Measurements from ENCODE around the gene CDH4.

The CDH4 gene

GRCh38 chr20:61372137-61373054, 120.3 kb downstream of the CDH4 start:
- TF ChIP-seq RAD21 (IDR thresholded peaks at IDR 0.05; ENCODE audit: low read depth) (no peak), EP300 (IDR thresholded peaks at IDR 0.05; ENCODE audit: borderline replicate concordance) (no peak)

GRCh38 chr20:61373055-61373399, 121.0 kb downstream of the CDH4 start:
- no peak for TF ChIP-seq EGR1 (IDR thresholded peaks at IDR 0.05)
- no peak for TF ChIP-seq FOXM1 (IDR thresholded peaks at IDR 0.05; ENCODE audit: borderline replicate concordance, low read depth)
- no peak for TF ChIP-seq TCF12 (IDR thresholded peaks at IDR 0.05; ENCODE audit: low read depth)
- TF ChIP-seq NFIC (IDR thresholded peaks at IDR 0.05) = no peak
- no peak for TF ChIP-seq CREB1 (IDR thresholded peaks at IDR 0.05; ENCODE audit: low read depth)
- TF ChIP-seq TAF1 (IDR thresholded peaks at IDR 0.05; ENCODE audit: low read depth) = no peak
- TF ChIP-seq TEAD4 (IDR thresholded peaks at IDR 0.05) = no peak
- no peak for TF ChIP-seq MAX (IDR thresholded peaks at IDR 0.05)
- no peak for TF ChIP-seq EP300 (IDR thresholded peaks at IDR 0.05; ENCODE audit: borderline replicate concordance)
- no peak for TF ChIP-seq REST (IDR thresholded peaks at IDR 0.05; ENCODE audit: low read depth)
- TF ChIP-seq RAD21 (IDR thresholded peaks at IDR 0.05; ENCODE audit: low read depth) = no peak
- TF ChIP-seq ZBTB7A (IDR thresholded peaks at IDR 0.05; ENCODE audit: low read depth) = no peak
- TF ChIP-seq YY1 (IDR thresholded peaks at IDR 0.05; ENCODE audit: low read depth) = no peak

GRCh38 chr20:61373956-61374545, 122.0 kb downstream of the CDH4 start:
- TF ChIP-seq MAX (IDR thresholded peaks at IDR 0.05) (no peak), FOXM1 (IDR thresholded peaks at IDR 0.05; ENCODE audit: borderline replicate concordance, low read depth) (no peak), EP300 (IDR thresholded peaks at IDR 0.05; ENCODE audit: borderline replicate concordance) (no peak), TCF12 (IDR thresholded peaks at IDR 0.05; ENCODE audit: low read depth) (no peak), EGR1 (IDR thresholded peaks at IDR 0.05) (no peak), ZBTB7A (IDR thresholded peaks at IDR 0.05; ENCODE audit: low read depth) (no peak), CEBPB (IDR thresholded peaks at IDR 0.05) (no peak), NFIC (IDR thresholded peaks at IDR 0.05) (no peak), TAF1 (IDR thresholded peaks at IDR 0.05; ENCODE audit: low read depth) (no peak)

GRCh38 chr20:61376541-61377240, 124.6 kb downstream of the CDH4 start:
- TF ChIP-seq TCF12 (IDR thresholded peaks at IDR 0.05; ENCODE audit: low read depth) (no peak), REST (IDR thresholded peaks at IDR 0.05; ENCODE audit: low read depth) (no peak), EGR1 (IDR thresholded peaks at IDR 0.05) (no peak), TAF1 (IDR thresholded peaks at IDR 0.05; ENCODE audit: low read depth) (no peak), ZBTB7A (IDR thresholded peaks at IDR 0.05; ENCODE audit: low read depth) (no peak), YY1 (IDR thresholded peaks at IDR 0.05; ENCODE audit: low read depth) (no peak), RAD21 (IDR thresholded peaks at IDR 0.05; ENCODE audit: low read depth) (no peak), MAX (IDR thresholded peaks at IDR 0.05) (no peak), TEAD4 (IDR thresholded peaks at IDR 0.05) (no peak), EP300 (IDR thresholded peaks at IDR 0.05; ENCODE audit: borderline replicate concordance) (no peak)

- TF ChIP-seq TEAD4 (IDR thresholded peaks at IDR 0.05) (no peak), USF1 (IDR thresholded peaks at IDR 0.05) (no peak), TCF12 (IDR thresholded peaks at IDR 0.05; ENCODE audit: low read depth) (no peak), FOXM1 (IDR thresholded peaks at IDR 0.05; ENCODE audit: borderline replicate concordance, low read depth) (no peak), YY1 (IDR thresholded peaks at IDR 0.05; ENCODE audit: low read depth) (no peak), NFIC (IDR thresholded peaks at IDR 0.05) (no peak), EP300 (IDR thresholded peaks at IDR 0.05; ENCODE audit: borderline replicate concordance) (no peak), ZBTB7A (IDR thresholded peaks at IDR 0.05; ENCODE audit: low read depth) (no peak), CREB1 (IDR thresholded peaks at IDR 0.05; ENCODE audit: low read depth) (no peak), RAD21 (IDR thresholded peaks at IDR 0.05; ENCODE audit: low read depth) (no peak), EGR1 (IDR thresholded peaks at IDR 0.05) (no peak), MAX (IDR thresholded peaks at IDR 0.05) (no peak), TAF1 (IDR thresholded peaks at IDR 0.05; ENCODE audit: low read depth) (no peak), REST (IDR thresholded peaks at IDR 0.05; ENCODE audit: low read depth) (no peak), CEBPB (IDR thresholded peaks at IDR 0.05) (no peak)
These were observed 126.8 kb downstream of the CDH4 start for GRCh38 chr20:61378694-61379355.

Data from Ishikawa (cell line).